ENCODE data around the gene LPAR4. TPM values are rescaled to one million over a fixed set of nuclear protein-coding genes. Genes with fewer than 3 reads are reported as not detected.

Gene LPAR4
- polyA plus RNA-seq, 1 donor, result 43.1 TPM

Other genes starting within 250 kb of the LPAR4 start
- gene RTL3, start 88.4 kb upstream of the LPAR4 start, polyA plus RNA-seq (ENCODE audit: insufficient read length), result 1.8 TPM
- 0.62 TPM for gene P2RY10, start 197.7 kb downstream of the LPAR4 start, polyA plus RNA-seq (ENCODE audit: insufficient read length)